ENCODE data around the gene KIZ. TPM values are rescaled to one million over a fixed set of nuclear protein-coding genes. Genes with fewer than 3 reads are reported as not detected.
"Not testable (repeated sequence)": the region's sequence is repeated elsewhere in the genome, so short reads cannot be mapped to it uniquely, and the experiment has no call there.

KIZ gene
- total RNA-seq, 1 donor from 2014 or later, result 25.0 TPM

GRCh38 chr20:21246161-21246560 lies 120.3 kb downstream of the KIZ start:
- peaks cover 0 to 18% of the 10 kb centered on the region in 2 donors for H3K36me3 ChIP-seq
- no peak for DNase-seq (ENCODE audit: extremely low spot score in 2 of 2)
- no peak for TF ChIP-seq POLR2AphosphoS5 (IDR thresholded peaks at IDR 0.05; ENCODE audit: insufficient read depth in 1 of 2, low read depth in 1 of 2)
- no peak for TF ChIP-seq POLR2A (IDR thresholded peaks at IDR 0.05)
- TF ChIP-seq, protein P1, sequence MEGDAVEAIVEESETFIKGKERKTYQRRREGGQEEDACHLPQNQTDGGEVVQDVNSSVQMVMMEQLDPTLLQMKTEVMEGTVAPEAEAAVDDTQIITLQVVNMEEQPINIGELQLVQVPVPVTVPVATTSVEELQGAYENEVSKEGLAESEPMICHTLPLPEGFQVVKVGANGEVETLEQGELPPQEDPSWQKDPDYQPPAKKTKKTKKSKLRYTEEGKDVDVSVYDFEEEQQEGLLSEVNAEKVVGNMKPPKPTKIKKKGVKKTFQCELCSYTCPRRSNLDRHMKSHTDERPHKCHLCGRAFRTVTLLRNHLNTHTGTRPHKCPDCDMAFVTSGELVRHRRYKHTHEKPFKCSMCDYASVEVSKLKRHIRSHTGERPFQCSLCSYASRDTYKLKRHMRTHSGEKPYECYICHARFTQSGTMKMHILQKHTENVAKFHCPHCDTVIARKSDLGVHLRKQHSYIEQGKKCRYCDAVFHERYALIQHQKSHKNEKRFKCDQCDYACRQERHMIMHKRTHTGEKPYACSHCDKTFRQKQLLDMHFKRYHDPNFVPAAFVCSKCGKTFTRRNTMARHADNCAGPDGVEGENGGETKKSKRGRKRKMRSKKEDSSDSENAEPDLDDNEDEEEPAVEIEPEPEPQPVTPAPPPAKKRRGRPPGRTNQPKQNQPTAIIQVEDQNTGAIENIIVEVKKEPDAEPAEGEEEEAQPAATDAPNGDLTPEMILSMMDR (IDR thresholded peaks at IDR 0.05), result no peak

DNA sequence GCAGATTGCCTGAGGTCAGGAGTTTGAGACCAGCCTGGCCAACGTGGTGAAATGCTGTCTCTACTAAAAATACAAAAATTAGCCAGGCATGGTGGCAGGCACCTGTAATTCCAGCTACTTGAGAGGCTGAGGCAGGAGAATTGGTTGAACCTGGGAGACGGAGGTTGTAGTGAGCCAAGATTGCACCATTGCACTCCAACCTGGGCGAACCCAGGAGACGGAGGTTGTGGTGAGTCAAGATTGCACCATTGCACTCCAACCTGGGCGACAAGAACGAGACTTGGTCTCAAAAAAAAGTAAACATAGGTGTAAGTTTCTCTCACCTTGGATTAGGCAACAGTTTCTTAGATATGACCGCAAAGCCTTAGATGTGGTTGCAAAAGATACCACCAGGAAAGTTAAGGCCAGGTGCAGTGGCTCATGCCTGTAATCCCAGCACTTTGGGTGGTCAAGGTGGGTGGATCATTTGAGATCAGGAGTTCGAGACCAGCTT lies 121.8 kb downstream of the KIZ start:
- H3K36me3 ChIP-seq, result peaks cover 0 to 13% of the 10 kb centered on the region in 2 donors
- H3K27me3 ChIP-seq; H3K9me3 ChIP-seq; H3K4me1 ChIP-seq; DNase-seq (ENCODE audit: extremely low spot score in 2 of 2); H3K27ac ChIP-seq; intact Hi-C loops (cut with DNase I); H3K4me3 ChIP-seq: not testable (repeated sequence)

More at GRCh38 chr20:21246161-21246560, 120.3 kb downstream of the KIZ start:
- Histone ChIP-seq H3K4me3 (no peak overlapping the region), H3K9me3 (no peaks in the 10 kb centered on the region), H3K4me1 (no peaks in the 10 kb centered on the region), H3K27ac (no peak overlapping the region), H3K27me3 (no peaks in the 10 kb centered on the region)
- intact Hi-C loops (cut with DNase I), result no loop called here

- H3K4me1 ChIP-seq, result no peaks in the 10 kb centered on the region
- no peak for DNase-seq (ENCODE audit: extremely low spot score in 2 of 2)
These were observed 125.4 kb downstream of the KIZ start for GRCh38 chr20:21251278-21251677.

DNA sequence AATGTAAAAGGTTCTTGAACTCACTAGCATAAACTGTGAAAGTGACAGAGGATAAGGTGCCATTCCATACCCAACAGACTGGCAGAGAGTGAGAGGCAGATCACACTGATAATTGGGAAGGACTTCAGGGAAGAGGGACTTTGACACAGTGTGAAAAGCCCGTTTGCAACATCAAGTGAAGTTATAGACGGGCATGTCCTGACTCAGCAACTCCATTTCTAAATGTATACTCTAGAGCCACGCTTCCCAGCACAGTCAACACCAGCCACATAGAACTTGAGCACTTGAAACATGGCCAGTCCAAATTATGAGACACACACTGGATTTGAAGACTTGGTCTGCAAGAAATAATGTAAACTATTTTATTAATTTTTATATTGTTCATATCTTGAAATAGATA lies 131.3 kb downstream of the KIZ start:
- Histone ChIP-seq H3K4me3 (no peak overlapping the region), H3K9me3 (no peaks in the 10 kb centered on the region), H3K27me3 (no peaks in the 10 kb centered on the region), H3K36me3 (no peaks in the 10 kb centered on the region), H3K27ac (no peak overlapping the region), H3K4me1 (no peaks in the 10 kb centered on the region)
- intact Hi-C loops (cut with DNase I), result no loop called here
- TF ChIP-seq POLR2AphosphoS5 (IDR thresholded peaks at IDR 0.05; ENCODE audit: insufficient read depth in 1 of 2, low read depth in 1 of 2) (no peak), POLR2A (IDR thresholded peaks at IDR 0.05) (no peak)
- TF ChIP-seq, protein P1 (IDR thresholded peaks at IDR 0.05), result no peak
- DNase-seq (ENCODE audit: extremely low spot score in 2 of 2), result no peak

More at GRCh38 chr20:21251278-21251677, 125.4 kb downstream of the KIZ start:
- TF ChIP-seq, protein P1 (IDR thresholded peaks at IDR 0.05), result no peak
- TF ChIP-seq POLR2AphosphoS5 (IDR thresholded peaks at IDR 0.05; ENCODE audit: insufficient read depth in 1 of 2, low read depth in 1 of 2) (no peak), POLR2A (IDR thresholded peaks at IDR 0.05) (no peak)
- Histone ChIP-seq H3K4me3 (no peak overlapping the region), H3K36me3 (no peaks in the 10 kb centered on the region), H3K27me3 (no peaks in the 10 kb centered on the region), H3K9me3 (no peaks in the 10 kb centered on the region), H3K27ac (no peak overlapping the region)
- intact Hi-C loops (cut with DNase I), result no loop called here

DNA sequence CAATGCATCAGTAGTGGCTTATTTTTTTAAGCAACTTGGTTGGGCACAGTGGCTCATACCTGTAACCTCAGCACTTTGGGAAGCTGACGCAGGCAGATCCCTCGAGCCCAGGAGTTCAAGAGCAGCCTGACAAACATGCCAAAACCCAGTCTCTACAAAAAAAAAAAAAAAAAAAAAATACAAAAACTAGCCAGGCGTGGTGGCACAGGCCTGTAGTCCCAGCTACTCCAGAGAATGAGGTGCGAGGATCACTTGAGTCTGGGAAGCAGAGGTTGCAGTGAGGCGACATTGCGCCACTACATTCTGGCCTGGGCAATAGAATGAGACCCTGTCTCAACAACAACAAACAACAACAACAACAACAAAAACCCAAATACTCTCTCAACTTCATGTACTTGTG lies 132.5 kb downstream of the KIZ start:
- H3K4me3 ChIP-seq, result no peak overlapping the region
- H3K36me3 ChIP-seq, result no peaks in the 10 kb centered on the region
- H3K27me3 ChIP-seq, result no peaks in the 10 kb centered on the region
- intact Hi-C loops (cut with DNase I), result no loop called here
- H3K27ac ChIP-seq, result no peak overlapping the region
- no peak for DNase-seq (ENCODE audit: extremely low spot score in 2 of 2)
- TF ChIP-seq POLR2AphosphoS5 (IDR thresholded peaks at IDR 0.05; ENCODE audit: insufficient read depth in 1 of 2, low read depth in 1 of 2), result no peak
- TF ChIP-seq POLR2A (IDR thresholded peaks at IDR 0.05), result no peak
- TF ChIP-seq, protein P1 (IDR thresholded peaks at IDR 0.05), result no peak
- H3K4me1 ChIP-seq, result no peaks in the 10 kb centered on the region
- H3K9me3 ChIP-seq, result no peaks in the 10 kb centered on the region
